Uterus (tissue), 4 donors: ENCODE measurements around the gene ZNF765. TPM values are rescaled to one million over a fixed set of nuclear protein-coding genes. Genes with fewer than 3 reads are reported as not detected.
"Not testable (repeated sequence)": the region's sequence is repeated elsewhere in the genome, so short reads cannot be mapped to it uniquely, and the experiment has no call there.

Experiments used
- DNase-seq, 2 donors: peaks; one replicate each; pipeline ENCODE4 v3.0.0-alpha.2; 2019 to 2020
- H3K27ac ChIP-seq, 2 donors: fragments of 200-600 bp; sonication (generic); 1 replicate in 1 of 2; 2 replicates in 1 of 2; pipeline ENCODE4 v1.5.1; 2016 to 2018
- H3K27me3 ChIP-seq, 2 donors: fragments of 200-600 bp; sonication (generic); one replicate each; pipeline ENCODE4 v1.5.1; 2018 to 2019; ENCODE audit warnings: control low read depth in 1 of 2
- H3K36me3 ChIP-seq, 2 donors: fragments of 200-600 bp; sonication (generic); one replicate each; pipeline ENCODE4 v1.5.1; 2019; ENCODE audit warnings: control low read depth in 1 of 2
- H3K4me1 ChIP-seq, 2 donors: fragments of 200-600 bp; sonication (generic); one replicate each; pipeline ENCODE4 v1.5.1; 2018 to 2019; ENCODE audit warnings: control low read depth in 1 of 2
- H3K4me3 ChIP-seq, 2 donors: fragments of 200-600 bp; sonication (generic); 1 replicate in 1 of 2; 2 replicates in 1 of 2; pipeline ENCODE4 v1.5.1; 2018 to 2019; ENCODE audit warnings: mild to moderate bottlenecking in 1 of 2
- H3K9me3 ChIP-seq, 2 donors: fragments of 200-600 bp; sonication (generic); one replicate each; pipeline ENCODE4 v1.5.1; 2019; ENCODE audit warnings: control low read depth in 1 of 2
- CTCF ChIP-seq, 4 experiments: fragments of 200-600 bp in 2 of 4; fragments of 450-650 bp in 2 of 4; sonication (generic) in 2 of 4; IDR thresholded peaks; one replicate each; pipeline ENCODE4 v1.5.1; 2016 to 2019; ENCODE audit warnings: antibody characterized with exemption in 4 of 4, mild to moderate bottlenecking in 2 of 4, moderate library complexity in 1 of 4
- POLR2A ChIP-seq, 2 donors: fragments of 450-650 bp; IDR thresholded peaks; one replicate each; pipeline ENCODE4 v1.6.1; 2016; ENCODE audit warnings: antibody characterized with exemption in 2 of 2, mild to moderate bottlenecking in 1 of 2, moderate library complexity in 1 of 2
- intact Hi-C: fragments of 100-400 bp; cut with DNase I; formaldehyde crosslinking; loops from one replicate; pipeline ENCODE4 v1.15.1; 2023; ENCODE audit warnings: low total_unique reads
- total RNA-seq, 4 donors: library from RNA; depleted of rRNA in 3 of 4; stranded (reverse); fragments of >200 nt in 3 of 4; gene quantifications; one replicate each; pipeline versions ENCODE4 v1.1.0 to v1.2.4, GENCODE V29; 2014 to 2023
- donor health status: DM: yes; HTN: yes; CAD: no.

The ZNF765 gene
- total RNA-seq, 4 donors from 2014 or later, result 5.1 to 28.8 (median 23.6) TPM

GRCh38 chr19:53396525-53396868 is 1.5 kb downstream of the ZNF765 start:
- no peak for TF ChIP-seq POLR2A (IDR thresholded peaks at IDR 0.05)
- TF ChIP-seq CTCF (IDR thresholded peaks at IDR 0.05), result no peak
- intact Hi-C loops, result no loop called here
- peak overlapping the region in 1 of 2 donors; percentile 57 for H3K4me3 ChIP-seq

GRCh38 chr19:53397918-53398317 is 3.0 kb downstream of the ZNF765 start:
- DNase-seq, intact Hi-C loops, H3K36me3 ChIP-seq: not testable (repeated sequence)

More at GRCh38 chr19:53396525-53396868, 1.5 kb downstream of the ZNF765 start:
- Histone ChIP-seq H3K27ac (no peak overlapping the region), H3K27me3 (no peaks in the 10 kb centered on the region), H3K36me3 (no peaks in the 10 kb centered on the region), H3K9me3 (no peaks in the 10 kb centered on the region), H3K4me1 (peaks cover 0 to 6% of the 10 kb centered on the region in 2 donors)
- DNase-seq, result no peak

GRCh38 chr19:53409505-53410204 is 14.7 kb downstream of the ZNF765 start:
- Histone ChIP-seq H3K4me1 (no peaks in the 10 kb centered on the region), H3K27me3 (no peaks in the 10 kb centered on the region), H3K27ac (no peak overlapping the region), H3K9me3 (peaks cover 0 to 30% of the 10 kb centered on the region in 2 donors), H3K36me3 (no peaks in the 10 kb centered on the region), H3K4me3 (no peak overlapping the region)
- no peak for TF ChIP-seq POLR2A (IDR thresholded peaks at IDR 0.05)
- TF ChIP-seq CTCF (IDR thresholded peaks at IDR 0.05), result no peak
- no peak for DNase-seq
- intact Hi-C loops, result no loop called here

More at GRCh38 chr19:53397918-53398317, 3.0 kb downstream of the ZNF765 start:
- H3K27me3 ChIP-seq, H3K4me3 ChIP-seq, H3K27ac ChIP-seq, H3K4me1 ChIP-seq, H3K9me3 ChIP-seq: not testable (repeated sequence)

- intact Hi-C loops, H3K27ac ChIP-seq, H3K27me3 ChIP-seq, DNase-seq, H3K36me3 ChIP-seq, H3K9me3 ChIP-seq, H3K4me3 ChIP-seq, H3K4me1 ChIP-seq: not testable (repeated sequence)
Measured at GRCh38 chr19:53420520-53421315, 25.8 kb downstream of the ZNF765 start.

- no peaks in the 10 kb centered on the region for H3K27me3 ChIP-seq
- TF ChIP-seq POLR2A (IDR thresholded peaks at IDR 0.05) (no peak), CTCF (IDR thresholded peaks at IDR 0.05) (no peak)
- H3K36me3 ChIP-seq, result no peaks in the 10 kb centered on the region
- H3K27ac ChIP-seq, result no peak overlapping the region
- no peak for DNase-seq
- H3K9me3 ChIP-seq, result no peaks in the 10 kb centered on the region
- H3K4me1 ChIP-seq, result no peaks in the 10 kb centered on the region
- no peak overlapping the region for H3K4me3 ChIP-seq
- intact Hi-C loops, result no loop called here
Measured at GRCh38 chr19:53422551-53422950, 27.6 kb downstream of the ZNF765 start.

- DNase-seq, result peak in 1 of 2 donors; percentile 23
- H3K27me3 ChIP-seq, intact Hi-C loops, H3K4me1 ChIP-seq, H3K9me3 ChIP-seq, H3K36me3 ChIP-seq, H3K4me3 ChIP-seq, H3K27ac ChIP-seq: not testable (repeated sequence)
Measured at GRCh38 chr19:53423074-53423473, 28.1 kb downstream of the ZNF765 start.
